ENCODE data around the gene CLCNKA. TPM values are rescaled to one million over a fixed set of nuclear protein-coding genes. Genes with fewer than 3 reads are reported as not detected.

CLCNKA gene
- total and polyA plus RNA-seq, 2 of the 8 experiments (the other 6 are each of a cell fraction or from before 2014, with no cell fraction given), result 0.95 to 2.0 TPM

DNA sequence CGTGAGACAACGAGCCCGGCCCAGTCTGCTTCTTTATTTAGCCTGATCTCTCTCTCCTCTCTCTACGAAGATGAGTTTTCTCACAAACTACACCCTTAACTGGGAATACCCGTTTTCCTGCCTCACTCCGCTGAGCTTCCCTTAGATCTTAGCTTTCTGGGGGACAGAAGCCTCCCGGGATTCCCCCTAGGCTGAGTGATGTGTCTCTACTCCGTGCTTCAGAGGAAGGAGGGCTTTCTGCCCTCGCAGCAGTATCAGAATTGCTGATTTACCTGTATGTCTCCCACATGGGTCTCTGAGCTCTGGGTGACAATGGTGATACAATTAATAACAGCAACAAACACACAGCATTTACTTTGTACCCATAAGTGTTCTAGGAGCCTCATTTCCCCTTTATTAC lies 47.0 kb upstream of the CLCNKA start (continued):
- TF ChIP-seq CHD7 (IDR thresholded peaks at IDR 0.05; ENCODE audit: insufficient replicate concordance, low read length) (no peak), POU5F1 (IDR thresholded peaks at IDR 0.05; ENCODE audit: low read depth, low read length) (no peak), CHD2 (IDR thresholded peaks at IDR 0.05; ENCODE audit: low read length) (no peak), SP2 (IDR thresholded peaks at IDR 0.05; ENCODE audit: low read length) (no peak)
